IMR-90 (cell line): Measurements from ENCODE around the gene TKFC.

Experiments
- CEBPB ChIP-seq: IDR thresholded peaks from 2 replicates; pipeline ENCODE4 v1.6.1; 2012; ENCODE audit warnings: low read depth, low read length, improper control_type of control experiment
- CHD1 ChIP-seq: IDR thresholded peaks from 2 replicates; pipeline ENCODE4 v1.6.1; 2012; ENCODE audit warnings: low read depth, low read length, improper control_type of control experiment
- FOS ChIP-seq: fragments of 150-350 bp; IDR thresholded peaks from 2 replicates; pipeline ENCODE4 v1.6.1; 2016; ENCODE audit warnings: low read depth, low read length
- MAZ ChIP-seq: IDR thresholded peaks from 2 replicates; pipeline ENCODE4 v1.6.1; 2012; ENCODE audit warnings: low read depth, mild to moderate bottlenecking, low read length, improper control_type of control experiment, moderate library complexity, borderline replicate concordance
- MXI1 ChIP-seq: IDR thresholded peaks from 2 replicates; pipeline ENCODE4 v1.6.1; 2012; ENCODE audit warnings: low read depth, mild to moderate bottlenecking, low read length, moderate library complexity, borderline replicate concordance
- NFE2L2 ChIP-seq: fragments of 150-350 bp; IDR thresholded peaks from 2 replicates; pipeline ENCODE4 v1.6.1; 2016; ENCODE audit warnings: low read depth, mild to moderate bottlenecking, low read length
- POLR2A ChIP-seq: IDR thresholded peaks from 2 replicates; pipeline ENCODE4 v1.6.1; 2012; ENCODE audit warnings: mild to moderate bottlenecking, low read depth, low read length
- RAD21 ChIP-seq: IDR thresholded peaks from 2 replicates; pipeline ENCODE4 v1.6.1; 2012; ENCODE audit warnings: low read length, improper control_type of control experiment
- RFX5 ChIP-seq: IDR thresholded peaks from 2 replicates; pipeline ENCODE4 v1.8.0; 2012; ENCODE audit warnings: low read depth, mild to moderate bottlenecking, low read length, moderate library complexity
- TF ChIP-seq, protein P1 (sequence below): conservative IDR thresholded peaks from 2 replicates; pipeline ENCODE4 v1.5.1; 2012; ENCODE audit warnings: mild to moderate bottlenecking, low read depth, low read length, improper control_type of control experiment
- TF ChIP-seq, protein P2 (sequence below): fragments of 150-350 bp; IDR thresholded peaks from 2 replicates; pipeline ENCODE4 v1.6.1; 2016; ENCODE audit warnings: low read depth, mild to moderate bottlenecking, low read length, moderate library complexity, borderline replicate concordance

DNA sequence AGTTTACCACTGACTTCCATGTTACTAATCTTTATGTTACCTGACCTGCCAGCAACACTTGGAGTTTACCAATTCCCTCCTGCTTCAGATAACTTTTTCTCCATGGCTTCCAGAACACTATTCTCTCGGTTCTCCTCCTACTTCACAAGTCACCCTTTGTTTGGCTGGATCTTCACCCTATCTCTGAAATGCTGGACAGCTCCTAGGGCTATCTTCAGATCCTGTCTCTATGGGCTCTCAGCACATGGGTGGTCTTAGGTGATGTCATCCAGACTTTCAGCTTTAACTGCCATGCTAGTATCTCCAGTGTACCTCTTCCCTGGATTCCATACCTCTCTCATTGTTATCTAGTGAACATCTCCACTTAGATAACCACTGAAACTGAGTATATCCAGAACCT, 25.7 kb upstream of the TKFC start:
- TF ChIP-seq, protein P1, sequence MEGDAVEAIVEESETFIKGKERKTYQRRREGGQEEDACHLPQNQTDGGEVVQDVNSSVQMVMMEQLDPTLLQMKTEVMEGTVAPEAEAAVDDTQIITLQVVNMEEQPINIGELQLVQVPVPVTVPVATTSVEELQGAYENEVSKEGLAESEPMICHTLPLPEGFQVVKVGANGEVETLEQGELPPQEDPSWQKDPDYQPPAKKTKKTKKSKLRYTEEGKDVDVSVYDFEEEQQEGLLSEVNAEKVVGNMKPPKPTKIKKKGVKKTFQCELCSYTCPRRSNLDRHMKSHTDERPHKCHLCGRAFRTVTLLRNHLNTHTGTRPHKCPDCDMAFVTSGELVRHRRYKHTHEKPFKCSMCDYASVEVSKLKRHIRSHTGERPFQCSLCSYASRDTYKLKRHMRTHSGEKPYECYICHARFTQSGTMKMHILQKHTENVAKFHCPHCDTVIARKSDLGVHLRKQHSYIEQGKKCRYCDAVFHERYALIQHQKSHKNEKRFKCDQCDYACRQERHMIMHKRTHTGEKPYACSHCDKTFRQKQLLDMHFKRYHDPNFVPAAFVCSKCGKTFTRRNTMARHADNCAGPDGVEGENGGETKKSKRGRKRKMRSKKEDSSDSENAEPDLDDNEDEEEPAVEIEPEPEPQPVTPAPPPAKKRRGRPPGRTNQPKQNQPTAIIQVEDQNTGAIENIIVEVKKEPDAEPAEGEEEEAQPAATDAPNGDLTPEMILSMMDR: no peak
- TF ChIP-seq RFX5: no peak
- TF ChIP-seq CEBPB: no peak
- no peak for TF ChIP-seq POLR2A
- TF ChIP-seq MXI1: no peak
- no peak for TF ChIP-seq FOS
- TF ChIP-seq, protein P2, sequence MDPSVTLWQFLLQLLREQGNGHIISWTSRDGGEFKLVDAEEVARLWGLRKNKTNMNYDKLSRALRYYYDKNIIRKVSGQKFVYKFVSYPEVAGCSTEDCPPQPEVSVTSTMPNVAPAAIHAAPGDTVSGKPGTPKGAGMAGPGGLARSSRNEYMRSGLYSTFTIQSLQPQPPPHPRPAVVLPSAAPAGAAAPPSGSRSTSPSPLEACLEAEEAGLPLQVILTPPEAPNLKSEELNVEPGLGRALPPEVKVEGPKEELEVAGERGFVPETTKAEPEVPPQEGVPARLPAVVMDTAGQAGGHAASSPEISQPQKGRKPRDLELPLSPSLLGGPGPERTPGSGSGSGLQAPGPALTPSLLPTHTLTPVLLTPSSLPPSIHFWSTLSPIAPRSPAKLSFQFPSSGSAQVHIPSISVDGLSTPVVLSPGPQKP: no peak
- no peak for TF ChIP-seq RAD21
- TF ChIP-seq MAZ: no peak
- TF ChIP-seq CHD1: no peak
- no peak for TF ChIP-seq NFE2L2
